ENCODE results near the gene POFUT2. TPM values are rescaled to one million over a fixed set of nuclear protein-coding genes. Genes with fewer than 3 reads are reported as not detected.

The POFUT2 gene
- total RNA-seq, result 10 to 100 TPM in 3 of 4 donors, 1 to 10 TPM in 1; 6.2 to 49.7 (median 24.6) TPM

- peak; percentile 96 to 98 for DNase-seq
- intact Hi-C loops (cut with DNase I; ENCODE audit: low total_unique reads), result no loop called here
- no peaks in the 10 kb centered on the region for H3K27me3 ChIP-seq
- H3K4me1 ChIP-seq, result peaks cover 5 to 19% of the 10 kb centered on the region in 2 donors
- peak within 1 kb of the TSS; percentile 76 to 88 for H3K27ac ChIP-seq
- H3K9me3 ChIP-seq, result no peaks in the 10 kb centered on the region
- peak in 2 of 4 experiments; percentile 3 to 42 for TF ChIP-seq CTCF (IDR thresholded peaks at IDR 0.05)
- peak; percentile 76 to 92 for TF ChIP-seq POLR2A (IDR thresholded peaks at IDR 0.05)
- H3K4me3 ChIP-seq, result peak within 1 kb of the TSS; percentile 73 to 83
- H3K36me3 ChIP-seq, result no peaks in the 10 kb centered on the region
Measured at GRCh38 chr21:45287438-45288391, at the start of gene POFUT2. Gene POFUT2, minus strand, starts transcription at chr21:45287895. Its CDS starts 24 bp downstream, at chr21:45287871.

- no peak for TF ChIP-seq POLR2A (IDR thresholded peaks at IDR 0.05)
- no peak for TF ChIP-seq CTCF (IDR thresholded peaks at IDR 0.05)
- Histone ChIP-seq H3K4me1 (no peaks in the 10 kb centered on the region), H3K4me3 (no peak overlapping the region), H3K9me3 (no peaks in the 10 kb centered on the region), H3K27me3 (no peaks in the 10 kb centered on the region), H3K36me3 (no peaks in the 10 kb centered on the region), H3K27ac (no peak overlapping the region)
- no peak for DNase-seq
- intact Hi-C loops (cut with DNase I; ENCODE audit: low total_unique reads), result no loop called here
Measured at GRCh38 chr21:45336870-45337269, 49.2 kb upstream of the POFUT2 start.

GRCh38 chr21:45336535-45336810, 48.8 kb upstream of the POFUT2 start:
- no peaks in the 10 kb centered on the region for H3K27me3 ChIP-seq
- H3K4me1 ChIP-seq, result no peaks in the 10 kb centered on the region
- DNase-seq, result no peak
- no peak overlapping the region for H3K4me3 ChIP-seq
- intact Hi-C loops (cut with DNase I; ENCODE audit: low total_unique reads), result no loop called here
- H3K9me3 ChIP-seq, result no peaks in the 10 kb centered on the region
- TF ChIP-seq POLR2A (IDR thresholded peaks at IDR 0.05) (no peak), CTCF (IDR thresholded peaks at IDR 0.05) (no peak)
- no peaks in the 10 kb centered on the region for H3K36me3 ChIP-seq
- no peak overlapping the region for H3K27ac ChIP-seq

- Histone ChIP-seq H3K9me3 (no peaks in the 10 kb centered on the region), H3K36me3 (no peaks in the 10 kb centered on the region), H3K27ac (no peak overlapping the region), H3K27me3 (no peaks in the 10 kb centered on the region), H3K4me3 (no peak overlapping the region), H3K4me1 (no peaks in the 10 kb centered on the region)
- no peak for TF ChIP-seq POLR2A (IDR thresholded peaks at IDR 0.05)
- TF ChIP-seq CTCF (IDR thresholded peaks at IDR 0.05), result no peak
- DNase-seq, result no peak
- intact Hi-C loops (cut with DNase I; ENCODE audit: low total_unique reads), result no loop called here
Measured at GRCh38 chr21:45335761-45336534, 48.3 kb upstream of the POFUT2 start.
